Measurements from ENCODE around the gene FILIP1L.

FILIP1L gene

GRCh38 chr3:99873269-99874102 lies 240.8 kb downstream of the FILIP1L start:
- DNase-seq (ENCODE audit: low read depth in 2 of 3, low spot score in 1 of 3) = no peak

- no peak for DNase-seq (ENCODE audit: low read depth in 2 of 3, low spot score in 1 of 3)
Observed at GRCh38 chr3:99872923-99873254, 241.4 kb downstream of the FILIP1L start.

GRCh38 chr3:99871231-99872045 lies 242.9 kb downstream of the FILIP1L start:
- no peak for DNase-seq (ENCODE audit: low read depth in 2 of 3, low spot score in 1 of 3)

GRCh38 chr3:99870712-99871111 lies 243.6 kb downstream of the FILIP1L start:
- DNase-seq (ENCODE audit: low read depth in 2 of 3, low spot score in 1 of 3) = no peak

GRCh38 chr3:99869621-99870020 lies 244.7 kb downstream of the FILIP1L start:
- DNase-seq (ENCODE audit: low read depth in 2 of 3, low spot score in 1 of 3) = no peak

GRCh38 chr3:99868311-99868646 lies 246.0 kb downstream of the FILIP1L start:
- DNase-seq (ENCODE audit: low read depth in 2 of 3, low spot score in 1 of 3) = no peak

GRCh38 chr3:99867594-99868310 lies 246.5 kb downstream of the FILIP1L start:
- DNase-seq (ENCODE audit: low read depth in 2 of 3, low spot score in 1 of 3) = no peak

GRCh38 chr3:99866261-99866761 lies 248.0 kb downstream of the FILIP1L start:
- no peak for DNase-seq (ENCODE audit: low read depth in 2 of 3, low spot score in 1 of 3)

GRCh38 chr3:99865321-99865720 lies 249.0 kb downstream of the FILIP1L start:
- no peak for DNase-seq (ENCODE audit: low read depth in 2 of 3, low spot score in 1 of 3)

- no peak for DNase-seq (ENCODE audit: low read depth in 2 of 3, low spot score in 1 of 3)
Observed at GRCh38 chr3:99864289-99864688, 250.0 kb downstream of the FILIP1L start.

GRCh38 chr3:99863588-99863987 lies 250.7 kb downstream of the FILIP1L start:
- DNase-seq (ENCODE audit: low read depth in 2 of 3, low spot score in 1 of 3) = no peak

GRCh38 chr3:99863002-99863401 lies 251.3 kb downstream of the FILIP1L start:
- DNase-seq (ENCODE audit: low read depth in 2 of 3, low spot score in 1 of 3) = no peak

- no peak for DNase-seq (ENCODE audit: low read depth in 2 of 3, low spot score in 1 of 3)
Observed at GRCh38 chr3:99862208-99862607, 252.1 kb downstream of the FILIP1L start.

- DNase-seq (ENCODE audit: low read depth in 2 of 3, low spot score in 1 of 3) = no peak
Observed at GRCh38 chr3:99861216-99861615, 253.1 kb downstream of the FILIP1L start.

- DNase-seq (ENCODE audit: low read depth in 2 of 3, low spot score in 1 of 3) = no peak
Observed at GRCh38 chr3:99859825-99860224, 254.5 kb downstream of the FILIP1L start.

GRCh38 chr3:99858469-99858868 lies 255.8 kb downstream of the FILIP1L start:
- DNase-seq (ENCODE audit: low read depth in 2 of 3, low spot score in 1 of 3) = no peak

- no peak for DNase-seq (ENCODE audit: low read depth in 2 of 3, low spot score in 1 of 3)
Observed at GRCh38 chr3:99857278-99857677, 257.0 kb downstream of the FILIP1L start.

GRCh38 chr3:99856437-99857220 lies 257.7 kb downstream of the FILIP1L start:
- no peak for DNase-seq (ENCODE audit: low read depth in 2 of 3, low spot score in 1 of 3)

GRCh38 chr3:99855900-99856299 lies 258.4 kb downstream of the FILIP1L start:
- DNase-seq (ENCODE audit: low read depth in 2 of 3, low spot score in 1 of 3) = no peak

- DNase-seq (ENCODE audit: low read depth in 2 of 3, low spot score in 1 of 3) = no peak
Observed at GRCh38 chr3:99854756-99855298, 259.5 kb downstream of the FILIP1L start.

GRCh38 chr3:99852851-99853250 lies 261.4 kb downstream of the FILIP1L start:
- DNase-seq (ENCODE audit: low read depth in 2 of 3, low spot score in 1 of 3) = no peak

All from stimulated activated CD4-positive, alpha-beta T cell treated with anti-CD3 and anti-CD28 coated beads, Interleukin-12 subunit alpha, Interleukin-12 subunit beta, amount 100 ng/mL, for 48 hours (primary cell).